Neural crest cell (in vitro differentiated cells): Measurements from ENCODE around the gene SIX5. TPM values are rescaled to one million over a fixed set of nuclear protein-coding genes. Genes with fewer than 3 reads are reported as not detected.

Experiments used
- DNase-seq: peaks from one replicate; pipeline ENCODE4 v3.0.0; 2021; ENCODE audit warnings: low read depth, mixed read lengths, low spot score
- H3K27ac Mint-ChIP-seq: one replicate; pipeline ENCODE4 v1.8.0; 2021; ENCODE audit warnings: mild to moderate bottlenecking, mixed read lengths; ENCODE audit not compliant: unreplicated experiment
- H3K27me3 Mint-ChIP-seq: 2 replicates; pipeline ENCODE4 v1.8.0; 2021; ENCODE audit warnings: low read depth, mild to moderate bottlenecking, mixed read lengths
- H3K36me3 Mint-ChIP-seq: 2 replicates; pipeline ENCODE4 v1.8.0; 2021; ENCODE audit warnings: low read depth, mild to moderate bottlenecking, mixed read lengths
- H3K4me1 Mint-ChIP-seq: 2 replicates; pipeline ENCODE4 v1.8.0; 2021; ENCODE audit warnings: mixed read lengths
- H3K4me3 Mint-ChIP-seq: one replicate; pipeline ENCODE4 v1.8.0; 2021; ENCODE audit warnings: mild to moderate bottlenecking, mixed read lengths
- H3K9me3 Mint-ChIP-seq: 2 replicates; pipeline ENCODE4 v1.8.0; 2021; ENCODE audit warnings: mixed read lengths
- total RNA-seq: library from RNA; stranded (reverse); gene quantifications from 2 replicates; pipeline ENCODE4 v1.2.1, GENCODE V29; 2021
- TF ChIP-seq, protein P1 (sequence below): fragments of 200-600 bp; sonication (generic); conservative IDR thresholded peaks from 2 replicates; pipeline ENCODE4 v1.5.0; 2021; ENCODE audit warnings: antibody characterized with exemption, mild to moderate bottlenecking

The SIX5 gene
- total RNA-seq, 1 donor from 2014 or later: 38.6 TPM

DNA sequence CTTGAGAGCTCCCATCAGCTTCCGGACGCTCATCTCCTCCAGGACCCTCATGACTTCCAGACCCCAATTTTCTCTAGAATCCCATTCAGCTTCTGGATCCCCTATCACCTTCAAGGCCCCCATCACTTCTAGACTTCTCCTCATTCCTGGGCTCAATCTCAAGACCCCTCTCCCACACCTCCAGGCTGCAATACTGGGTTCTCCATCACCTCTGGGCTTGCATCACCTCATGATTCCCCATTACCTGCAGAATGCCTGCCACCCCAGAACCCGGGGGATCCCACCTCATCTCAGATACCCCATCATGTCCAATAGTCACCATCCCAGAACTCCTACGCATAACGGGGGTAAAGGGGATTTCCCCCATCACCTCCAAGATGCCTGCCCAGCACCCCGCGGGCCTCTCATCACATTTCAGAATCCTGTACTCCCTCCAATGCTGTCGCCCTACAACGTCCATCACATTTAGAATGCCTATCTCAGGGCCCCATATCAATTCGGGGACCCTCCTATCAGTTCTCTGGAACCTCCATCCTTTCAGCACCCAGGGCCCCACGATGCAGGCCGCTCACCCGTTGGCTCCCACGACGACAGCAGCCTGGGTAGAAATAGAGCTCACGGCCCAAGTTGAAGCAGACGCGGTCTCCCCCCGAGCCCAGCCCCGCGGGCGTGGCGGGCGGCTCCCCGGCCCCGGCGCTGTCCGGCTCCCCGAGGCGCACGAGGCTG lies 22.9 kb upstream of the SIX5 start:
- TF ChIP-seq, protein P1, sequence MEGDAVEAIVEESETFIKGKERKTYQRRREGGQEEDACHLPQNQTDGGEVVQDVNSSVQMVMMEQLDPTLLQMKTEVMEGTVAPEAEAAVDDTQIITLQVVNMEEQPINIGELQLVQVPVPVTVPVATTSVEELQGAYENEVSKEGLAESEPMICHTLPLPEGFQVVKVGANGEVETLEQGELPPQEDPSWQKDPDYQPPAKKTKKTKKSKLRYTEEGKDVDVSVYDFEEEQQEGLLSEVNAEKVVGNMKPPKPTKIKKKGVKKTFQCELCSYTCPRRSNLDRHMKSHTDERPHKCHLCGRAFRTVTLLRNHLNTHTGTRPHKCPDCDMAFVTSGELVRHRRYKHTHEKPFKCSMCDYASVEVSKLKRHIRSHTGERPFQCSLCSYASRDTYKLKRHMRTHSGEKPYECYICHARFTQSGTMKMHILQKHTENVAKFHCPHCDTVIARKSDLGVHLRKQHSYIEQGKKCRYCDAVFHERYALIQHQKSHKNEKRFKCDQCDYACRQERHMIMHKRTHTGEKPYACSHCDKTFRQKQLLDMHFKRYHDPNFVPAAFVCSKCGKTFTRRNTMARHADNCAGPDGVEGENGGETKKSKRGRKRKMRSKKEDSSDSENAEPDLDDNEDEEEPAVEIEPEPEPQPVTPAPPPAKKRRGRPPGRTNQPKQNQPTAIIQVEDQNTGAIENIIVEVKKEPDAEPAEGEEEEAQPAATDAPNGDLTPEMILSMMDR: no peak
- Mint-ChIP-seq H3K27me3 (no peaks in the 10 kb centered on the region), H3K4me1 (peaks cover 34% of the 10 kb centered on the region), H3K4me3 (peak overlapping the region; percentile 97), H3K9me3 (no peaks in the 10 kb centered on the region), H3K27ac (peak overlapping the region; percentile 97), H3K36me3 (peaks cover 15% of the 10 kb centered on the region)
- DNase-seq: no peak

DNA sequence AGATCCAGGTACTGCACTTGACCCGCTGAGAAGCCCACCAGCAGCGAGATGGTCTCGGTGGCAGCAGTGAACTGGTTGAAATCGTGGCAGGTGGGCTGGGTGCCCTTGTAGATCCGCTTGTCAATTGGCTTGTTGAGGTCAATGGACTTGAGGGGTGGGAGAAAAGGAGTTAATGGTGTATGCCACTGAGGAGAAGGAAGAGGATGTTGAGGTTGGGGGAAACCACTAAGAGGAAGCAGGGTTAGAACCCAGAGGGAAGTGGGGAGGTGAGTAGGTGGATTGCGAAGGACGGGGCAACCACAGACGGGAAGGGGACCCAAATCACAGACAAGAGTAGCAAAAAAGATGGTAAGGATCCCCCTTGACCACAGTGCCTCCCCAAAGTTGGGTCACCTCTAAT lies 21.9 kb upstream of the SIX5 start:
- H3K27ac Mint-ChIP-seq: no peak overlapping the region
- TF ChIP-seq, protein P1: no peak
- H3K4me1 Mint-ChIP-seq: peaks cover 34% of the 10 kb centered on the region
- no peaks in the 10 kb centered on the region for H3K9me3 Mint-ChIP-seq
- DNase-seq: no peak
- H3K4me3 Mint-ChIP-seq: peak overlapping the region; percentile 97
- H3K27me3 Mint-ChIP-seq: no peaks in the 10 kb centered on the region
- H3K36me3 Mint-ChIP-seq: peaks cover 15% of the 10 kb centered on the region

DNA sequence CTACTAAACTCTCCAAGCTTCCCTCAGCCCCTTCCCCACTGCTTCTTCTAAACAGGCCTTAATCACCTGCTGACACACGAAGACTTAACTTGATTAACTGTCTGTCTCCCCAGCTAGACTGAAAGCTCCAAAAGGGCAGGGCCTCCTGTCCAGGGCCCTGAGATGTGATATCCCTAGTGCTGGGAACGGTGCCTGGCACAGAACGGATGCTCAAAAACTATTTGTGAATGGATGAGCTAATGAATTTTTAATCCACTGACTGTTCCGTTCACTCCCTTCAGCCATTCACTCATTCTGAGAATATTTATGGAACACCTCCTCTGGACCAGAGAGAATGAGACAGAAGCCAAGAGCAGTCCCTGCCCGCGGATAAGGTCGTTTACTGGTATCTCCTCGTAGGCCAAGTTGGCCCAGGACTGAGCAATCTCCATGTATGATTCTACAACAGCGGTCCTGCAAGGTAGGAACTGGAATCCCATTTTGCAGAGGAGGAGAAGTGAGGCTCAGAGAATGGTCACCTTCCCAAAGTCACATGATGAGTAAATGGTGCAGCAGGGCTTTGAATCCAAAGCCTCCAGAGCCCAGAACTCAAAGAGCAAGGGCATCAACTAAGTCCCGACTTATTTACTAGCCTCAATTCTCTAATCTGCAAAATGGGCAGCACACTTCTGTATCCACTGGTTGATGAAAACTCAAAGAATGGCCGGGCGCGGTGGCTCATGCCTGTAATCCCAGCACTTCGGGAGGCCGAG lies 20.2 kb upstream of the SIX5 start:
- H3K27ac Mint-ChIP-seq: no peak overlapping the region
- H3K4me3 Mint-ChIP-seq: peak overlapping the region; percentile 48
- TF ChIP-seq, protein P1: no peak
- H3K9me3 Mint-ChIP-seq: no peaks in the 10 kb centered on the region
- H3K36me3 Mint-ChIP-seq: peaks cover 15% of the 10 kb centered on the region
- H3K4me1 Mint-ChIP-seq: peaks cover 29% of the 10 kb centered on the region
- no peak for DNase-seq
- no peaks in the 10 kb centered on the region for H3K27me3 Mint-ChIP-seq

DNA sequence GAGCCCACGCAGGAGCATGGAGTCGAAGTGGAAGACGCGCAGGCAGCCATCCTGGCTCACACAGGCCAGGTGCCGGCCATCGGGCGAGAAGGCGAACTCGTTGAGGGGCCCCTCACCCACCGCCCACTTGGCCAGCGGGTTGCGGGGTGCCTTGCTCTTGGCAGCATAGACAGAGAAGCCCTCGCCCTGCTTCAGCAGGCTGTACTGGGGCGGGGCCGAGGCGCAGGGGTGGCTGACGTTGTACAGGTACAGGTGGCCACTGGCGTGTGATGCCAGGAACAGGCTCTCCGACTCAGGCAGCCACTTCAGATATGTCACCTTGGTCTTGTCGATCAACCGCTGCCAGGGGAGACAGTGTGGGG lies 17.5 kb upstream of the SIX5 start:
- DNase-seq: no peak
- H3K4me3 Mint-ChIP-seq: no peak overlapping the region
- no peak overlapping the region for H3K27ac Mint-ChIP-seq
- no peaks in the 10 kb centered on the region for H3K27me3 Mint-ChIP-seq
- H3K4me1 Mint-ChIP-seq: peaks cover 16% of the 10 kb centered on the region
- no peaks in the 10 kb centered on the region for H3K9me3 Mint-ChIP-seq
- H3K36me3 Mint-ChIP-seq: peaks cover 12% of the 10 kb centered on the region
- TF ChIP-seq, protein P1: no peak

DNA sequence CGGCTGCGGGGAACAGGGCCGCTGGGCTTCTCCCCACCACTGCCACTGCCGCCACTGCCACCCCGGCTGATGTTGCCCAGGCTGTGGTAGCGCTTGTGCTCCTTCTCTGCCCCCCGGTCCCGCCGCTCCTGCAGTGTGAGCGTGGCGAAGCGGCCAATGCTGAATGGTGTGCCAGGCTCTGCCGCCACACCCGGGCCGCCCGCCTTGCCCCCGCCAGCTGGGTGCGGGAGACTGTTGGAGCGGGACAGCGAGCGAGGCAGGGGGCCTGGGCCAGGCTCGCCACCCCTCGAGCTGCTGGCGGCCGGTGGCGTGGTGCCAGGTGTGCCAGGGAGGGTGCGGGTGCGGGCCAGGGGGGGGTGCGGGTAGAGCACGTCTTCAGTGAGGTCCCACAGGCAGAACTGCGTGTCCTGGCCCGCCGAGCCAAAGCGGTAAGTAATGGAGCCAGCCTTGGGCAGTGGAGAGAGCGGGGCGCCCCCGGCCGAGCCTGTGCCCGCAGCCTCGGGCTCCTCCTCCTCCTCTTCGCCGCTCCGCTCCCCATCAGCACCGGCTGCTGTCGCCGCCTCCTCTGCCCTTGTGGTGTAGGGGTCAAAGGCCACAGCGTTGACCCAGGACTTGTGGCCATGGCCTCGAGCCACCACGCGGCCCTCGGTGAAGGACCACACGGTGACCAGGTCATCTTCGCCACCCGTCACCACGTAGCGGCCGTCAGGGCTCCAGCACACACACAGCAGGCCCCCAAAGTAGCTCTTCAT lies 16.9 kb upstream of the SIX5 start:
- Mint-ChIP-seq H3K9me3 (no peaks in the 10 kb centered on the region), H3K36me3 (peaks cover 12% of the 10 kb centered on the region), H3K27me3 (peaks cover 2% of the 10 kb centered on the region), H3K4me3 (no peak overlapping the region), H3K27ac (no peak overlapping the region), H3K4me1 (peaks cover 14% of the 10 kb centered on the region)
- DNase-seq: no peak
- TF ChIP-seq, protein P1: no peak
